Duodenal mucosa (tissue), 2 donors: ENCODE results near the gene ATG7.
"Not testable (repeated sequence)": the region's sequence is repeated elsewhere in the genome, so short reads cannot be mapped to it uniquely, and the experiment has no call there.

Source experiments
- H3K27ac ChIP-seq: one replicate; pipeline ENCODE4 v1.7.0; 2013; ENCODE audit warnings: low read depth, low read length
- H3K27me3 ChIP-seq, 2 donors: one replicate each; pipeline ENCODE4 v1.7.0; 2013; ENCODE audit warnings: low read length in 2 of 2, control low read depth in 1 of 2; ENCODE audit not compliant: insufficient read depth in 2 of 2, control insufficient read depth in 1 of 2
- H3K36me3 ChIP-seq, 2 donors: one replicate each; pipeline ENCODE4 v1.7.0; 2013; ENCODE audit warnings: low read length in 2 of 2, control low read depth in 1 of 2; ENCODE audit not compliant: insufficient read depth in 2 of 2, control insufficient read depth in 1 of 2
- H3K4me1 ChIP-seq, 2 donors: one replicate each; pipeline ENCODE4 v1.7.0; 2013; ENCODE audit warnings: low read length in 2 of 2, control low read depth in 1 of 2; ENCODE audit not compliant: insufficient read depth in 2 of 2, control insufficient read depth in 1 of 2
- H3K4me3 ChIP-seq, 2 donors: one replicate each; pipeline ENCODE4 v1.7.0; 2013; ENCODE audit warnings: low read length in 2 of 2, low read depth in 1 of 2
- H3K9ac ChIP-seq, 2 donors: one replicate each; pipeline ENCODE4 v1.7.0; 2013; ENCODE audit warnings: low read length in 2 of 2, low read depth in 1 of 2
- H3K9me3 ChIP-seq, 2 donors: one replicate each; pipeline ENCODE4 v1.7.0; 2013; ENCODE audit warnings: low read length in 2 of 2, control low read depth in 1 of 2; ENCODE audit not compliant: control insufficient read depth in 1 of 2

Gene ATG7

GRCh38 chr3:11250902-11251806, 21.0 kb upstream of the ATG7 start:
- no peaks in the 10 kb centered on the region for H3K27me3 ChIP-seq
- no peak overlapping the region for H3K4me3 ChIP-seq
- H3K9me3 ChIP-seq = no peaks in the 10 kb centered on the region
- H3K27ac ChIP-seq = no peak overlapping the region
- no peak overlapping the region for H3K9ac ChIP-seq
- H3K36me3 ChIP-seq = no peaks in the 10 kb centered on the region
- H3K4me1 ChIP-seq = no peaks in the 10 kb centered on the region

- H3K4me1 ChIP-seq = no peaks in the 10 kb centered on the region
- H3K9me3 ChIP-seq = no peaks in the 10 kb centered on the region
- no peak overlapping the region for H3K9ac ChIP-seq
- H3K4me3 ChIP-seq = no peak overlapping the region
- H3K27ac ChIP-seq = no peak overlapping the region
- H3K36me3 ChIP-seq = no peaks in the 10 kb centered on the region
- no peaks in the 10 kb centered on the region for H3K27me3 ChIP-seq
These were observed 20.4 kb upstream of the ATG7 start for GRCh38 chr3:11251807-11252176.

- Histone ChIP-seq H3K4me3 (no peak overlapping the region), H3K9me3 (no peaks in the 10 kb centered on the region), H3K27me3 (no peaks in the 10 kb centered on the region), H3K4me1 (no peaks in the 10 kb centered on the region), H3K9ac (no peak overlapping the region), H3K27ac (no peak overlapping the region), H3K36me3 (peaks cover 8 to 10% of the 10 kb centered on the region in 2 donors)
These were observed 17.3 kb upstream of the ATG7 start for GRCh38 chr3:11254876-11255275.

- H3K4me1 ChIP-seq, H3K27ac ChIP-seq, H3K27me3 ChIP-seq, H3K4me3 ChIP-seq, H3K9me3 ChIP-seq, H3K9ac ChIP-seq: not testable (repeated sequence)
- peaks cover 10 to 13% of the 10 kb centered on the region in 2 donors for H3K36me3 ChIP-seq
These were observed 16.7 kb upstream of the ATG7 start for GRCh38 chr3:11255537-11255936.

- no peak overlapping the region for H3K9ac ChIP-seq
These were observed 13.2 kb upstream of the ATG7 start for GRCh38 chr3:11258958-11259357.

GRCh38 chr3:11260460-11260859, 11.7 kb upstream of the ATG7 start:
- Histone ChIP-seq H3K27me3 (no peaks in the 10 kb centered on the region), H3K27ac (no peak overlapping the region), H3K36me3 (peaks cover 10 to 13% of the 10 kb centered on the region in 2 donors), H3K4me1 (no peaks in the 10 kb centered on the region), H3K4me3 (no peak overlapping the region), H3K9me3 (no peaks in the 10 kb centered on the region), H3K9ac (no peak overlapping the region)

More at GRCh38 chr3:11258958-11259357, 13.2 kb upstream of the ATG7 start:
- Histone ChIP-seq H3K36me3 (peaks cover 10 to 13% of the 10 kb centered on the region in 2 donors), H3K4me1 (no peaks in the 10 kb centered on the region), H3K27ac (no peak overlapping the region), H3K9me3 (no peaks in the 10 kb centered on the region), H3K27me3 (no peaks in the 10 kb centered on the region), H3K4me3 (no peak overlapping the region)

- Histone ChIP-seq H3K27ac (no peak overlapping the region), H3K36me3 (no peaks in the 10 kb centered on the region), H3K9me3 (no peaks in the 10 kb centered on the region), H3K9ac (no peak overlapping the region), H3K4me1 (peaks cover 11 to 16% of the 10 kb centered on the region in 2 donors), H3K27me3 (no peaks in the 10 kb centered on the region), H3K4me3 (no peak overlapping the region)
These were observed 3.2 kb upstream of the ATG7 start for GRCh38 chr3:11269007-11269406.

GRCh38 chr3:11272906-11273574, 843 bp downstream of the ATG7 start:
- Histone ChIP-seq H3K9ac (peak overlapping the region; percentile 83 to 98), H3K9me3 (no peaks in the 10 kb centered on the region), H3K27me3 (no peaks in the 10 kb centered on the region), H3K4me1 (peaks cover 11 to 20% of the 10 kb centered on the region in 2 donors), H3K4me3 (peak overlapping the region; percentile 98 to 99), H3K36me3 (peaks cover 5% of the 10 kb centered on the region in 2 donors), H3K27ac (peak overlapping the region; percentile 77)

GRCh38 chr3:11273891-11274291, 1.7 kb downstream of the ATG7 start:
- no peak overlapping the region for H3K9ac ChIP-seq
- H3K9me3 ChIP-seq = no peaks in the 10 kb centered on the region
- H3K4me1 ChIP-seq = peaks cover 11 to 20% of the 10 kb centered on the region in 2 donors
- peak overlapping the region; percentile 6 for H3K27ac ChIP-seq
- peak overlapping the region in 1 of 2 donors; percentile 99 for H3K4me3 ChIP-seq
- no peaks in the 10 kb centered on the region for H3K27me3 ChIP-seq
- peaks cover 5 to 8% of the 10 kb centered on the region in 2 donors for H3K36me3 ChIP-seq

GRCh38 chr3:11274566-11275142, 2.5 kb downstream of the ATG7 start:
- Histone ChIP-seq H3K9me3 (no peaks in the 10 kb centered on the region), H3K27ac (no peak overlapping the region), H3K36me3 (peaks cover 5 to 9% of the 10 kb centered on the region in 2 donors), H3K27me3 (no peaks in the 10 kb centered on the region), H3K9ac (no peak overlapping the region), H3K4me3 (no peak overlapping the region), H3K4me1 (peaks cover 11 to 20% of the 10 kb centered on the region in 2 donors)
